GM12892 (cell line): Measurements from ENCODE around the gene WNT5A.

Experiments used
- POLR2A ChIP-seq: IDR thresholded peaks from 2 replicates; pipeline ENCODE4 v1.6.1; 2011; ENCODE audit warnings: low read depth, low read length, control low read depth
- POLR2AphosphoS5 ChIP-seq: IDR thresholded peaks from 2 replicates; pipeline ENCODE4 v1.6.1; 2011; ENCODE audit warnings: low read depth, low read length, control low read depth
- TAF1 ChIP-seq: IDR thresholded peaks from 2 replicates; pipeline ENCODE4 v1.6.1; 2011; ENCODE audit warnings: low read depth, mild to moderate bottlenecking, control low read depth, low read length, borderline replicate concordance

GRCh38 chr3:55484801-55485791 is 2.0 kb downstream of the WNT5A start:
- TF ChIP-seq POLR2A: no peak
- no peak for TF ChIP-seq POLR2AphosphoS5
- no peak for TF ChIP-seq TAF1
